WTC11 (cell line): Measurements from ENCODE around the gene CYB561D1. TPM values are rescaled to one million over a fixed set of nuclear protein-coding genes. Genes with fewer than 3 reads are reported as not detected.

Experiments
- ATAC-seq: fragments of 200-7000 bp; cut with Tn5 transposase; 2 replicates; pipeline ENCODE4 v1.10.0; 2021; ENCODE audit warnings: mild to moderate bottlenecking, moderate library complexity
- CTCF ChIA-PET: fragments of 300-600 bp; sonication (Branson Sonifier 250); formaldehyde crosslinking; loops from one replicate; lab custom pipeline; 2021; ENCODE audit warnings: antibody characterized with exemption; lab: Charles Lee
- POLR2A ChIA-PET: fragments of 350-600 bp; sonication (Branson Sonifier 250); formaldehyde crosslinking; loops from one replicate; lab custom pipeline; 2021; ENCODE audit warnings: antibody characterized with exemption; lab: Charles Lee
- DNase-seq: peaks from one replicate; pipeline ENCODE4 v3.0.0; 2021; ENCODE audit warnings: low spot score
- H3K27ac Mint-ChIP-seq: 2 replicates; pipeline ENCODE4 v1.8.0; 2021; ENCODE audit warnings: mixed read lengths
- H3K27me3 Mint-ChIP-seq: 2 replicates; pipeline ENCODE4 v1.8.0; 2021; ENCODE audit warnings: low read depth, mild to moderate bottlenecking, moderate library complexity, mixed read lengths
- H3K36me3 Mint-ChIP-seq: 2 replicates; pipeline ENCODE4 v1.8.0; 2021; ENCODE audit warnings: mixed read lengths
- H3K4me1 Mint-ChIP-seq: 2 replicates; pipeline ENCODE4 v1.8.0; 2022; ENCODE audit warnings: mixed read lengths
- H3K4me3 Mint-ChIP-seq: 2 replicates; pipeline ENCODE4 v1.8.0; 2021; ENCODE audit warnings: mild to moderate bottlenecking, moderate library complexity, mixed read lengths
- H3K9me3 Mint-ChIP-seq: 2 replicates; pipeline ENCODE4 v1.8.0; 2021; ENCODE audit warnings: mixed read lengths
- CREB1 ChIP-seq: sonication (generic); formaldehyde crosslinking; IDR thresholded peaks from 2 replicates; pipeline ENCODE4 v1.8.0; 2023; ENCODE audit warnings: mild to moderate bottlenecking, missing genetic modification reagents
- GRHL2 ChIP-seq: fragments of 250-450 bp; sonication (Bioruptor Pico); IDR thresholded peaks from 2 replicates; pipeline ENCODE4 v1.8.0; 2022; ENCODE audit warnings: mild to moderate bottlenecking, moderate library complexity; ENCODE audit not compliant: insufficient replicate concordance, severe bottlenecking
- HMGXB4 ChIP-seq: sonication (generic); formaldehyde crosslinking; IDR thresholded peaks from 2 replicates; pipeline ENCODE4 v1.8.1; 2023; ENCODE audit warnings: mild to moderate bottlenecking, moderate library complexity, missing genetic modification reagents
- MYBL2 ChIP-seq: sonication (generic); formaldehyde crosslinking; IDR thresholded peaks from 2 replicates; pipeline ENCODE4 v1.8.1; 2023; ENCODE audit warnings: mild to moderate bottlenecking, moderate library complexity, missing genetic modification reagents
- SMAD3 ChIP-seq: sonication (generic); formaldehyde crosslinking; IDR thresholded peaks from 2 replicates; pipeline ENCODE4 v1.8.0; 2022; ENCODE audit warnings: missing genetic modification reagents, mild to moderate bottlenecking, borderline replicate concordance
- TCF7 ChIP-seq: sonication (generic); formaldehyde crosslinking; IDR thresholded peaks from 2 replicates; pipeline ENCODE4 v1.8.0; 2022; ENCODE audit warnings: mild to moderate bottlenecking, low read depth, missing genetic modification reagents, moderate library complexity
- ZNF138 ChIP-seq: sonication (generic); formaldehyde crosslinking; conservative IDR thresholded peaks from 2 replicates; pipeline ENCODE4 v1.8.1; 2022; ENCODE audit warnings: mild to moderate bottlenecking, moderate library complexity, missing genetic modification reagents
- ZNF416 ChIP-seq: fragments of 250-450 bp; sonication (Bioruptor Pico); IDR thresholded peaks from 2 replicates; pipeline ENCODE4 v1.9.0; 2021; ENCODE audit warnings: mild to moderate bottlenecking, inconsistent platforms
- ZNF532 ChIP-seq: fragments of 250-450 bp; sonication (Bioruptor Pico); IDR thresholded peaks from 2 replicates; pipeline ENCODE4 v1.9.0; 2021; ENCODE audit warnings: mild to moderate bottlenecking, borderline replicate concordance
- ZNF671 ChIP-seq: fragments of 250-450 bp; sonication (Bioruptor Pico); IDR thresholded peaks from 2 replicates; pipeline ENCODE4 v1.8.0; 2021; ENCODE audit warnings: mild to moderate bottlenecking
- total RNA-seq: library from RNA; stranded (reverse); gene quantifications from 3 replicates; pipeline ENCODE4 v1.2.3, GENCODE V29; 2021
- TF ChIP-seq, protein P1 (sequence below): sonication (generic); formaldehyde crosslinking; IDR thresholded peaks from 2 replicates; pipeline ENCODE4 v1.8.0; 2023; ENCODE audit warnings: missing genetic modification reagents, mild to moderate bottlenecking, borderline replicate concordance

Gene CYB561D1
- total RNA-seq, 1 experiment from 2014 or later = 6.7 TPM

- TF ChIP-seq SMAD3 (CRISPR knock-in tag) = no peak
Measured at GRCh38 chr1:109482242-109482641, 11.7 kb upstream of the CYB561D1 start (continued).

DNA sequence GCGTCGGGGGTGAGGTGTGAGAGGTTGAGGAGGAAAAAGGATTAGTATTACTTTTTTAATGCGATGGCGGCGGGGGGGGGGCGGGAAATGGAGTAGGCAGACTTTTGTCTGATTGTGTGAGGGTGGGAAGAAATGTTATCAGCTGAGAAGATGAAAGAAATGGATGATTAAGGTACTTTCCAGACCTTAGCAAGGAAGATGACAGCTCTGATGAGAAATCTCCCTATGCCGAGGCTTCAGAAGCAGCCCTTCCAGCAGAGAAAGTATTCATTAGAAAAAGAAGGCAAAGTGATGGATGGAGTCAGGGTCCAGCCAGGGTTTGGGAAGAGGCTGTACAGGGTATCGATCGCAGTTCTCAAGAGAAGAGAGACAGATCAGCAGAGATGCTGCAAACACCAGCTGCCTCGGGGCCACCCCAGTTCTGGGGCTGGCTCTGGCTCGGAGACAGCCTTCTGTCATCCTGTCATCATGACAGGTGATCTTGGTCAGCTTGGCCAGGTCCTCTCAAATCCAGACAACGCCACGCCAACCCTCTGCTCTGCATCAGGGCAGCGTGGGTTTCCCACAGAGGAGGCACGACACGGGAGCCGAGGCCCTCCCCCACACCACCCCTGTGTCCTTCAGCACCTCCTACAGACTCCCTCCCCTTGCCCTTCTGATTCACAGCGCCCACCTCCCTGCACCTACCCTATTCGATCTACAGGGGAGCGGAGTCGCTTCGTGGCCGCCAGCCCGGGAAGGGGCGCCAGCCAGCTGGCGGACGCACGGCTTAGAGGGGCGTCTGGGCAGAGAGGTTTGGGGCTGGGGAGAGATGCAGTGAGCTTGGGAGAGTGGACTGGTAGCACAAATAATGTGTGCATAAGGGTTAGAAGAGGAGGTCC is 10.9 kb upstream of the CYB561D1 start:
- H3K4me3 Mint-ChIP-seq = peak overlapping the region; percentile 85
- ATAC-seq = peak; percentile 67
- H3K36me3 Mint-ChIP-seq = peaks cover 2% of the 10 kb centered on the region; the same call in 1 of the 2 replicates
- DNase-seq = peak; percentile 60
- peak overlapping the region; percentile 67; the same call in 1 of the 2 replicates for H3K27ac Mint-ChIP-seq
- TF ChIP-seq CREB1 (CRISPR knock-in tag) = no peak
- 0 out of 2 replicates have a peak, but pooled peaks have one; percentile 12 for TF ChIP-seq HMGXB4 (CRISPR knock-in tag)
- TF ChIP-seq, protein P1, sequence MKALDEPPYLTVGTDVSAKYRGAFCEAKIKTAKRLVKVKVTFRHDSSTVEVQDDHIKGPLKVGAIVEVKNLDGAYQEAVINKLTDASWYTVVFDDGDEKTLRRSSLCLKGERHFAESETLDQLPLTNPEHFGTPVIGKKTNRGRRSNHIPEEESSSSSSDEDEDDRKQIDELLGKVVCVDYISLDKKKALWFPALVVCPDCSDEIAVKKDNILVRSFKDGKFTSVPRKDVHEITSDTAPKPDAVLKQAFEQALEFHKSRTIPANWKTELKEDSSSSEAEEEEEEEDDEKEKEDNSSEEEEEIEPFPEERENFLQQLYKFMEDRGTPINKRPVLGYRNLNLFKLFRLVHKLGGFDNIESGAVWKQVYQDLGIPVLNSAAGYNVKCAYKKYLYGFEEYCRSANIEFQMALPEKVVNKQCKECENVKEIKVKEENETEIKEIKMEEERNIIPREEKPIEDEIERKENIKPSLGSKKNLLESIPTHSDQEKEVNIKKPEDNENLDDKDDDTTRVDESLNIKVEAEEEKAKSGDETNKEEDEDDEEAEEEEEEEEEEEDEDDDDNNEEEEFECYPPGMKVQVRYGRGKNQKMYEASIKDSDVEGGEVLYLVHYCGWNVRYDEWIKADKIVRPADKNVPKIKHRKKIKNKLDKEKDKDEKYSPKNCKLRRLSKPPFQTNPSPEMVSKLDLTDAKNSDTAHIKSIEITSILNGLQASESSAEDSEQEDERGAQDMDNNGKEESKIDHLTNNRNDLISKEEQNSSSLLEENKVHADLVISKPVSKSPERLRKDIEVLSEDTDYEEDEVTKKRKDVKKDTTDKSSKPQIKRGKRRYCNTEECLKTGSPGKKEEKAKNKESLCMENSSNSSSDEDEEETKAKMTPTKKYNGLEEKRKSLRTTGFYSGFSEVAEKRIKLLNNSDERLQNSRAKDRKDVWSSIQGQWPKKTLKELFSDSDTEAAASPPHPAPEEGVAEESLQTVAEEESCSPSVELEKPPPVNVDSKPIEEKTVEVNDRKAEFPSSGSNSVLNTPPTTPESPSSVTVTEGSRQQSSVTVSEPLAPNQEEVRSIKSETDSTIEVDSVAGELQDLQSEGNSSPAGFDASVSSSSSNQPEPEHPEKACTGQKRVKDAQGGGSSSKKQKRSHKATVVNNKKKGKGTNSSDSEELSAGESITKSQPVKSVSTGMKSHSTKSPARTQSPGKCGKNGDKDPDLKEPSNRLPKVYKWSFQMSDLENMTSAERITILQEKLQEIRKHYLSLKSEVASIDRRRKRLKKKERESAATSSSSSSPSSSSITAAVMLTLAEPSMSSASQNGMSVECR (CRISPR knock-in tag) = 0 out of 2 replicates have a peak, but pooled peaks have one; percentile 48
- TF ChIP-seq, all 79 proteins: peak for 2
- H3K9me3 Mint-ChIP-seq = no peaks in the 10 kb centered on the region
- H3K4me1 Mint-ChIP-seq = peaks cover 29% of the 10 kb centered on the region
- CTCF ChIA-PET = interaction anchor here (0.6 to 3.7 kb wide), 18 partner anchors 8 to 484 kb away, joined by 3 to 35 read pairs (median 6); partner anchors contain the start of genes AMIGO1, CYB561D1, PSMA5 and SORT1
- POLR2A ChIA-PET = interaction anchor here (0.8 to 1.5 kb wide), 3 partner anchors 57 to 822 kb away, joined by 3 to 8 read pairs (median 3); partner anchors contain the start of genes HENMT1 and PSMA5
- H3K27me3 Mint-ChIP-seq = no peaks in the 10 kb centered on the region; the same call in none of the 2 replicates

GRCh38 chr1:109483672-109484518 is 10.0 kb upstream of the CYB561D1 start, which contains the start of gene ATXN7L2:
TSS of gene ATXN7L2 (plus strand) at chr1:109483905. CDS start at chr1:109483954, 49 bp downstream.
- peak; percentile 61 for ATAC-seq
- peak; percentile 91 for DNase-seq
- H3K36me3 Mint-ChIP-seq = peaks cover 3% of the 10 kb centered on the region; the same call in 1 of the 2 replicates
- CTCF ChIA-PET = interaction anchor here (0.6 to 3.7 kb wide), 17 partner anchors 8 to 483 kb away, joined by 3 to 35 read pairs (median 6); partner anchors contain the start of genes AMIGO1, CYB561D1, PSMA5 and SORT1
- peaks cover 30% of the 10 kb centered on the region for H3K4me1 Mint-ChIP-seq
- POLR2A ChIA-PET = interaction anchor here (0.6 to 1.7 kb wide), 6 partner anchors 8 to 823 kb away, joined by 3 to 15 read pairs (median 5); partner anchors contain the start of genes AMIGO1, HENMT1 and PSMA5
- peak within 1 kb of the TSS; percentile 89 for H3K27ac Mint-ChIP-seq
- peak within 1 kb of the TSS; percentile 85 for H3K4me3 Mint-ChIP-seq
- no peaks in the 10 kb centered on the region for H3K9me3 Mint-ChIP-seq
- no peaks in the 10 kb centered on the region; the same call in none of the 2 replicates for H3K27me3 Mint-ChIP-seq
- peak; percentile 89 for TF ChIP-seq ZNF416 (CRISPR knock-in tag)
- no peak for TF ChIP-seq ZNF532 (CRISPR knock-in tag)
- no peak for TF ChIP-seq GRHL2 (CRISPR knock-in tag)
- TF ChIP-seq ZNF671 (CRISPR knock-in tag) = no peak
- TF ChIP-seq MYBL2 = 0 out of 2 replicates have a peak, but pooled peaks have one; percentile 54
- no peak for TF ChIP-seq ZNF138 (CRISPR knock-in tag)
- TF ChIP-seq, protein P1 (CRISPR knock-in tag) = no peak
- no peak for TF ChIP-seq TCF7 (CRISPR knock-in tag)
